Naive thymus-derived CD8-positive, alpha-beta T cell (primary cell): ENCODE results near the gene ATP5PF. TPM values are rescaled to one million over a fixed set of nuclear protein-coding genes. Genes with fewer than 3 reads are reported as not detected.

ENCODE experiments used
- ATAC-seq, 2 donors: fragments of 150-1000 bp; cut with Tn5 transposase in 1 of 2; sonication (Bioruptor Pico), chemical (Tn5 transposase) in 1 of 2; 1 replicate in 1 of 2; 2 replicates in 1 of 2; pipeline ENCODE4 v1.10.0; 2021; ENCODE audit warnings: mild to moderate bottlenecking in 2 of 2, moderate library complexity in 2 of 2
- POLR2A ChIA-PET: fragments of 350-600 bp; sonication (Branson Sonifier 250); formaldehyde crosslinking; loops from one replicate; lab custom pipeline; 2021; ENCODE audit warnings: antibody characterized with exemption; lab: Charles Lee
- DNase-seq, 10 donors: peaks; one replicate each; pipeline versions ENCODE4 v3.0.0 to v3.0.0-alpha.2; 2020 to 2022
- H3K27ac Mint-ChIP-seq, 10 donors: one replicate each; pipeline ENCODE4 v1.8.0; 2020 to 2022; ENCODE audit warnings: mild to moderate bottlenecking in 10 of 10, mixed read lengths in 10 of 10, moderate library complexity in 4 of 10, inconsistent platforms in 1 of 10
- H3K27me3 Mint-ChIP-seq, 5 donors: one replicate each; pipeline ENCODE4 v1.8.0; 2021 to 2022; ENCODE audit warnings: mixed read lengths in 5 of 5
- H3K36me3 Mint-ChIP-seq, 3 donors: one replicate each; pipeline ENCODE4 v1.8.0; 2020 to 2022; ENCODE audit warnings: mixed read lengths in 3 of 3, mild to moderate bottlenecking in 2 of 3, inconsistent platforms in 1 of 3
- H3K4me1 Mint-ChIP-seq, 4 donors: one replicate each; pipeline ENCODE4 v1.8.0; 2021 to 2022; ENCODE audit warnings: mixed read lengths in 4 of 4
- H3K4me3 Mint-ChIP-seq, 10 donors: one replicate each; pipeline ENCODE4 v1.8.0; 2020 to 2022; ENCODE audit warnings: mild to moderate bottlenecking in 10 of 10, mixed read lengths in 10 of 10, moderate library complexity in 6 of 10, inconsistent platforms in 1 of 10
- H3K9me3 Mint-ChIP-seq, 9 donors: one replicate each; pipeline ENCODE4 v1.8.0; 2020 to 2022; ENCODE audit warnings: mixed read lengths in 9 of 9, mild to moderate bottlenecking in 3 of 9, inconsistent platforms in 1 of 9, moderate library complexity in 1 of 9
- polyA plus RNA-seq, 3 donors: library from polyadenylated mRNA; unstranded; fragments of 300-500 nt; fragmentation: Illumina TruSeq; gene quantifications; one replicate each; pipeline ENCODE4 v1.2.3, GENCODE V29; 2021
- total RNA-seq, 8 experiments: library from RNA in 2 of 8; stranded (reverse) in 2 of 8; gene quantifications; one replicate each; pipeline ENCODE4 v1.2.3 and lab custom pipeline; 2021 to 2026

ATP5PF gene
- total and polyA plus RNA-seq, 5 experiments from 2014 or later = 63.3 to 439 (median 328) TPM

DNA sequence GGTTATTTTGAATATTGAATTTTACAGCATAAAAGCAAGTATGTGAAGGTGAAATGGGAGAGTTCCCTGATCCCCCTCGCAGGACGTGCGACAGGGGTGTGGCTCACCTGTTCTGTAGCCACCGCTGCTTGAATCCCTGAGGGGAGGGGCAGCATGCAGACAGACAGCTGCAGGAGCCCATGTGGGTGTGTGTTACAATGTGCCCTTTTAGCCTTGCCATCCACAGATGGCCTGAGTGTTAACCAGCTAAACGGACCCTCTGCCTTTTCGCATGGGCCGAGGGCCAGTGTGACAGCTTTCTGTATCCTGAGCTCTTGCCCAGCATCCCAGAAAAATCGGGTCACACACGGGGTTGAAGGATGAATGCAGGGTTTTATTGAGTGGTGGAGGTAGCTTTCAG lies 52.3 kb downstream of the ATP5PF start:
- Mint-ChIP-seq H3K27ac (no peak overlapping the region), H3K4me1 (no peaks in the 10 kb centered on the region), H3K27me3 (peaks cover 0 to 7% (median 2%) of the 10 kb centered on the region in 5 donors), H3K36me3 (no peaks in the 10 kb centered on the region), H3K9me3 (no peaks in the 10 kb centered on the region), H3K4me3 (no peak overlapping the region)
- ATAC-seq (no peak), DNase-seq (no peak)
- POLR2A ChIA-PET = no interaction called here

DNA sequence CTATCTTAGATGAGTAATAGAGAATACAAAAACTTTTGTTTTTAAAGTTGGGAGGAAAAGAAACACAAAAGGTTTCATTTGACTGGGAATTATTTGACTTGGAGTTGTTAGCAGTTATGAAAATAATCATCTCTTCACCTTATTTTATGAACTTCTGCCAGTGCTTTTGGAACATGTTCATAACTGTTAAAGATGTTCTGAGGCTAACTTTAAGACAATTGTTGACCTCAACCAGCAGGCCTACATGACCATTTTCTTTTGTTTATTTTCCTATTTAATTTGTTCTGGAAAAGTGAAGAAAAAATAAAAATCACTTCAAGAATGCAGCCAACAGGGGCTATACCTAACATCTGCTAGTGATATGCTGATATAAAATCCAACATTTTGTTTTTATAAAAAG lies 58.3 kb downstream of the ATP5PF start:
- POLR2A ChIA-PET = no interaction called here
- DNase-seq (no peak), ATAC-seq (no peak)
- H3K27ac Mint-ChIP-seq = no peak overlapping the region
- no peaks in the 10 kb centered on the region for H3K4me1 Mint-ChIP-seq
- H3K4me3 Mint-ChIP-seq = no peak overlapping the region
- peaks cover 2 to 12% (median 2%) of the 10 kb centered on the region in 5 donors for H3K27me3 Mint-ChIP-seq
- peaks cover 0 to 8% (median 0%) of the 10 kb centered on the region in 9 donors for H3K9me3 Mint-ChIP-seq
- H3K36me3 Mint-ChIP-seq = peaks cover 0 to 7% (median 3%) of the 10 kb centered on the region in 3 donors

Other genes starting within 250 kb of the ATP5PF start
- 10 to 100 TPM; 21.7 to 21.8 TPM for gene MRPL39, start 127.4 kb downstream of the ATP5PF start, total RNA-seq
- gene MRPL39, start 127.4 kb downstream of the ATP5PF start, polyA plus RNA-seq = 10 to 100 TPM; 29.6 to 41.1 (median 37.3) TPM
- under 1 TPM; 0.19 to 0.23 TPM for gene JAM2, start 95.6 kb downstream of the ATP5PF start, total RNA-seq
- gene JAM2, start 95.6 kb downstream of the ATP5PF start, polyA plus RNA-seq = under 1 TPM in 2 of 3 donors, not detected in 1; 0.05 to 0.21 TPM
- 10 to 100 TPM; 34.2 to 34.5 TPM for gene GABPA, start 68 bp upstream of the ATP5PF start, total RNA-seq
- gene GABPA, start 68 bp upstream of the ATP5PF start, polyA plus RNA-seq = 10 to 100 TPM; 16.8 to 18.4 (median 16.8) TPM